Parathyroid adenoma (tissue), 2 donors: ENCODE measurements around the gene CHST14.

Experiments
- H2AFZ ChIP-seq: fragments of 300-600 bp; sonication (generic); one replicate; pipeline ENCODE4 v1.7.0; 2017; ENCODE audit warnings: antibody characterized with exemption, mild to moderate bottlenecking
- H3K27ac ChIP-seq: fragments of 300-600 bp; sonication (generic); one replicate; pipeline ENCODE4 v1.7.0; 2017
- H3K27me3 ChIP-seq: fragments of 300-600 bp; sonication (generic); one replicate; pipeline ENCODE4 v1.7.0; 2017; ENCODE audit warnings: low read length; ENCODE audit not compliant: control insufficient read depth, insufficient read depth
- H3K36me3 ChIP-seq: fragments of 300-600 bp; sonication (generic); one replicate; pipeline ENCODE4 v1.7.0; 2017; ENCODE audit warnings: low read length; ENCODE audit not compliant: control insufficient read depth, insufficient read depth
- H3K4me1 ChIP-seq: fragments of 300-600 bp; sonication (generic); one replicate; pipeline ENCODE4 v1.7.0; 2017; ENCODE audit warnings: control low read depth
- H3K4me2 ChIP-seq: fragments of 300-600 bp; sonication (generic); one replicate; pipeline ENCODE4 v1.7.0; 2017; ENCODE audit warnings: low read length
- H3K4me3 ChIP-seq: fragments of 300-600 bp; sonication (generic); one replicate; pipeline ENCODE4 v1.7.0; 2017; ENCODE audit warnings: low read depth, low read length
- H3K79me2 ChIP-seq: fragments of 300-600 bp; sonication (generic); one replicate; pipeline ENCODE4 v1.7.0; 2017; ENCODE audit warnings: control low read depth
- H3K9ac ChIP-seq: fragments of 300-600 bp; sonication (generic); one replicate; pipeline ENCODE4 v1.7.0; 2017; ENCODE audit warnings: mild to moderate bottlenecking
- H3K9me3 ChIP-seq: fragments of 300-600 bp; sonication (generic); one replicate; pipeline ENCODE4 v1.7.0; 2017; ENCODE audit warnings: low read length; ENCODE audit not compliant: control insufficient read depth
- CTCF ChIP-seq: fragments of 300-600 bp; sonication (generic); IDR thresholded peaks from one replicate; pipeline ENCODE4 v1.7.0; 2017; ENCODE audit warnings: antibody characterized with exemption, mild to moderate bottlenecking
- donor health status: primary hyperparathyroidism.

The CHST14 gene

GRCh38 chr15:40511472-40512133 is 40.8 kb downstream of the CHST14 start:
- no peaks in the 10 kb centered on the region for H3K9me3 ChIP-seq
- no peaks in the 10 kb centered on the region for H3K36me3 ChIP-seq
- no peak for TF ChIP-seq CTCF
- H3K27ac ChIP-seq = peak overlapping the region; percentile 82
- H3K4me1 ChIP-seq = peaks cover 12% of the 10 kb centered on the region
- H3K79me2 ChIP-seq = no peaks in the 10 kb centered on the region
- peak overlapping the region; percentile 40 for H3K4me3 ChIP-seq
- H3K4me2 ChIP-seq = peak overlapping the region; percentile 42
- peak overlapping the region; percentile 84 for H2AFZ ChIP-seq
- H3K9ac ChIP-seq = no peak overlapping the region
- no peaks in the 10 kb centered on the region for H3K27me3 ChIP-seq

DNA sequence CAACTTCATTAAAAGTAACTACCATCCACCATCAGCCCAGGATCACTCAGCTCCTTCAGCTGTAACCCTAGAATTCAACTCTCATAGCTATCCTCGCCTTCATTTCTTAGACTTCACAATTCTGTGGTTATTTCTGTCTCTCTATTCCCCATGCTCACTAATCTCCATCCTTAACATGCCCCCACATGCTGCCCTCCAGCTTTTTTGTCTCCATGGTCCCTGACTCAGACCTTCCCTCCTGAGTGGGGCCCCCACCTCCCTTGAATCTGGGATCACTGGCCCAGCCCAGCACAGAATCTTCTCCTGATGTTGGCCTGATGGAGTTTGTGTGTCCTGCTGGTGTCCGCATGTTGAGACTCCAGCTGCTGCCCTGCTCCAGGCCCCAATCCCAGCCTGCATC is 41.7 kb downstream of the CHST14 start:
- Histone ChIP-seq H2AFZ (peak overlapping the region; percentile 84), H3K79me2 (no peaks in the 10 kb centered on the region), H3K9me3 (no peaks in the 10 kb centered on the region), H3K4me1 (peaks cover 12% of the 10 kb centered on the region), H3K27ac (no peak overlapping the region), H3K27me3 (no peaks in the 10 kb centered on the region), H3K36me3 (no peaks in the 10 kb centered on the region), H3K4me2 (no peak overlapping the region), H3K4me3 (no peak overlapping the region), H3K9ac (no peak overlapping the region)
- TF ChIP-seq CTCF = no peak

- H3K27me3 ChIP-seq = no peaks in the 10 kb centered on the region
- no peaks in the 10 kb centered on the region for H3K9me3 ChIP-seq
- H3K27ac ChIP-seq = no peak overlapping the region
- no peak overlapping the region for H3K9ac ChIP-seq
- no peak overlapping the region for H3K4me3 ChIP-seq
- peaks cover 12% of the 10 kb centered on the region for H3K4me1 ChIP-seq
- no peaks in the 10 kb centered on the region for H3K79me2 ChIP-seq
- no peak overlapping the region for H2AFZ ChIP-seq
- no peak overlapping the region for H3K4me2 ChIP-seq
- H3K36me3 ChIP-seq = no peaks in the 10 kb centered on the region
- TF ChIP-seq CTCF = no peak
Observed at GRCh38 chr15:40513609-40514008, 42.8 kb downstream of the CHST14 start.

GRCh38 chr15:40516322-40516721 is 45.5 kb downstream of the CHST14 start:
- Histone ChIP-seq H3K4me3 (no peak overlapping the region), H3K4me1 (peaks cover 1% of the 10 kb centered on the region), H3K27me3 (no peaks in the 10 kb centered on the region), H3K9ac (no peak overlapping the region), H3K36me3 (no peaks in the 10 kb centered on the region), H3K9me3 (no peaks in the 10 kb centered on the region), H3K79me2 (no peaks in the 10 kb centered on the region), H3K4me2 (no peak overlapping the region), H2AFZ (no peak overlapping the region), H3K27ac (no peak overlapping the region)
- no peak for TF ChIP-seq CTCF
